ENCODE data around the gene CYP4F22. TPM values are rescaled to one million over a fixed set of nuclear protein-coding genes. Genes with fewer than 3 reads are reported as not detected.
"Not testable (repeated sequence)": the region's sequence is repeated elsewhere in the genome, so short reads cannot be mapped to it uniquely, and the experiment has no call there.

CYP4F22 gene
- total RNA-seq, 1 donor from 2014 or later: not detected

- no peak for DNase-seq (ENCODE audit: low spot score)
Observed at GRCh38 chr19:15570420-15570819, 62.1 kb downstream of the CYP4F22 start.

- DNase-seq (ENCODE audit: low spot score): no peak
Observed at GRCh38 chr19:15575406-15575805, 67.1 kb downstream of the CYP4F22 start.

GRCh38 chr19:15576526-15577156 lies 68.3 kb downstream of the CYP4F22 start:
- no peak for DNase-seq (ENCODE audit: low spot score)

DNA sequence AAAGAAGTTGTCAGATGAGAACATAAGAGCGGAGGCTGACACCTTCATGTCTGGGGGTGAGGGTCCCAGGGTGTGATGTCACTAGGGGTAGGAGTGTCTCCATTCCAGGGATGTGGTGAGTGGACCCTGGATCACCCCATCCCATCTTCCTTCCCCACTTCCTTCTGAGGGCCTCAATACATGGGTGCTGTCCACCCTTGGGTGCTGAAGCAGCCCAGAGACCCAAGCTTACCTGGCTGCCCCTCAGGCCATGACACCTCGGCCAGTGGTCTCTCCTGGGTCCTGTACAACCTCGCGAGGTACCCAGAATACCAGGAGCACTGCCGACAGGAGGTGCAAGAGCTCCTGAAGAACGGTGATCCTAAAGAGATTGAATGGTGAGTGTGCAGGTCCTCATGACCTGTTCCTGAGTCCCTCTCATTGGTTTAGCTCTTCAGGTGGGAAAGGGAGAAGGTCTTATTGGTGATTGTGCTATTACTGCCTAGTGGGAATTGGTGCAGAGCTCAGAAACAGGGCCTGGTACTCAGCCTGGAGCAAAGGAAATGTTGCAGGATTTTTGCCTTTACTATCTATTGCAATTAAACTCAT lies 69.0 kb downstream of the CYP4F22 start:
- no peak for DNase-seq (ENCODE audit: low spot score)

DNA sequence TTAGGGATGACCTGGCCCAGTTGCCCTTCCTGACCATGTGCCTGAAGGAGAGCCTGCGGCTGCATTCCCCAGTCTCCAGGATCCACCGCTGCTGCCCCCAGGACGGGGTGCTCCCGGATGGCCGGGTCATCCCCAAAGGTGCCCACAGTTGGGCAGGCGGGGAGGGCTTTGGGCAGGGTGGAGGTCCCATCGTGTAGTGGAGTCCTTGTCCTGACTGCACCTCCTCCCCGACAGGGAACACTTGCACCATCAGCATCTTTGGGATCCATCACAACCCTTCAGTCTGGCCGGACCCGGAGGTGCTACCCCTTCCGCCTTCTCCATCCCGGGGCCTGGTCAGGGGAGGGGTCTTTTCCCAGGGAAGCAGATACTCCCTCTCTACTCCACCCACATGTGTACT lies 75.0 kb downstream of the CYP4F22 start:
- DNase-seq (ENCODE audit: low spot score): no peak

DNA sequence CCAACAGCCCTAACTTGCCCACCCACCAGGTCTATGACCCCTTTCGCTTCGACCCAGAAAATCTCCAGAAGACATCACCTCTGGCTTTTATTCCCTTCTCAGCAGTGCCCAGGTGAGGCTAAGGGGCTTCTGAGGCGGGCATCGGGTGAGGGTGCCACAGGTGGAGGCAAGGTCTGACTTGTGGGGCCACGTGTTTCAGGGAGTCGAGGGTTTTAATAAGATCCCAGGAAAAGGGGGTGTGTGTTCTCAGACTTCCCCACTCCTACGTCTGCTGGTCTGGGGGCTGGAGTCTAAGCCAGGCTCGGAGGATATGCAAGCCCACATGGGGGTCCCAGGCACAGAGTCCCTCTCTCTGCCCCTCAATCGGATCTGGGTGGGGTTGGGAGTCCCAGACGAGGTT lies 75.8 kb downstream of the CYP4F22 start:
- no peak for DNase-seq (ENCODE audit: low spot score)

DNA sequence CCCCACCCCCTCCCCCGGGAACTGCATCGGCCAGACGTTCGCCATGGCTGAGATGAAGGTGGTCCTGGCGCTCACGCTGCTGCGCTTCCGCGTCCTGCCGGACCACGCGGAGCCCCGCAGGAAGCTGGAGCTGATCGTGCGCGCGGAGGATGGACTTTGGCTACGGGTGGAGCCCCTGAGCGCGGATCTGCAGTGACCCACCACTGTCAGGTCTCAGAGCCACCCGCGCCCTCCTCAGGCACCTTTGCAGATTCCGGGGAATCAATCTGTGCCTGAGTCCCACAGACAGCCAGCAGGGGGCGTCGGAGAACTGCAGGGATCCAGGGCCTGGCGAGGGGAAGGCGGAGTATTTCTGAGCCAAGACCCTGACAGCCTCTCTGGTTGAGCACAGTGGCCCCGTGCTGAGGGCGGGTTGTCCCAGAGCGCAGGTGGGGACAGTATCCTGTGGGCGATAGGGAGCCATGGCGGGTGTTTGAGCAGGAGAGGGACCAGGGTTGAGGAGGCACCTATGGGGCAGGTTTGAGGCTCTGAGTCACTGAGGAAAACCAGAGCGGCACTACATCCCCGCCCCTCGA lies 76.3 kb downstream of the CYP4F22 start:
- DNase-seq (ENCODE audit: low spot score): peak; percentile 52

GRCh38 chr19:15587663-15588062 lies 79.3 kb downstream of the CYP4F22 start:
- DNase-seq (ENCODE audit: low spot score): no peak

- DNase-seq (ENCODE audit: low spot score): no peak
Observed at GRCh38 chr19:15588265-15588664, 79.9 kb downstream of the CYP4F22 start.

- DNase-seq (ENCODE audit: low spot score): no peak
Observed at GRCh38 chr19:15589760-15590451, 81.6 kb downstream of the CYP4F22 start.

- DNase-seq (ENCODE audit: low spot score): no peak
Observed at GRCh38 chr19:15591796-15592195, 83.5 kb downstream of the CYP4F22 start.

DNA sequence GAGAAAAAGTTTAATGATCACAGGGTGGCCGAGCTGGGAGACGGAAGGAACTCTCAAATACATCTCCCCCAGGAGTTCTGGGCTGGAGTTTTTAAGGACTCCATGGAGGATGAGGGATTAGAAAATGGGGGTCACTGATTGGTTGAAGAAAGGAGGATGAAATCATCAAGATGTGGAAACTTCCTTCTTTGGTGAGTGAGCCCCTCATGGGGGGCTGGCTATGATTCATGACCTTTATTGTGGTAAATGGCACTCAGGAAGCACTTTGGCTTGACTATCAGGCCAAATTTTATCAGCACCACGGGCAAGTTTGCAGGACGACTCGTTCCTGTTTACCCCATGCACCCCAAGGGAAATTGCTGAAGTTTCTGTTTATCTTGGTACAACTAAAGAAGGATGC lies 84.2 kb downstream of the CYP4F22 start:
- DNase-seq (ENCODE audit: low spot score): not testable (repeated sequence)

GRCh38 chr19:15593766-15594165 lies 85.4 kb downstream of the CYP4F22 start:
- not testable (repeated sequence) for DNase-seq (ENCODE audit: low spot score)

GRCh38 chr19:15595069-15595468 lies 86.7 kb downstream of the CYP4F22 start:
- DNase-seq (ENCODE audit: low spot score): no peak

Other genes starting within 250 kb of the CYP4F22 start
- 8.2 TPM for gene BRD4, start 176.0 kb upstream of the CYP4F22 start, total RNA-seq (ENCODE audit: insufficient read depth, low replicate concordance)
- gene AKAP8, start 128.7 kb upstream of the CYP4F22 start, total RNA-seq (ENCODE audit: insufficient read depth, low replicate concordance): 23.8 TPM
- 28.4 TPM for gene AKAP8L, start 89.5 kb upstream of the CYP4F22 start, total RNA-seq (ENCODE audit: insufficient read depth, low replicate concordance)
- gene WIZ, start 58.6 kb upstream of the CYP4F22 start, total RNA-seq (ENCODE audit: insufficient read depth, low replicate concordance): 6.0 TPM
- gene RASAL3, start 44.0 kb upstream of the CYP4F22 start, total RNA-seq (ENCODE audit: insufficient read depth, low replicate concordance): 1.4 TPM
- gene PGLYRP2, start 29.0 kb upstream of the CYP4F22 start, total RNA-seq (ENCODE audit: insufficient read depth, low replicate concordance): not detected
- gene CYP4F8, start 106.7 kb downstream of the CYP4F22 start, total RNA-seq (ENCODE audit: insufficient read depth, low replicate concordance): 5.3 TPM
- gene CYP4F3, start 132.4 kb downstream of the CYP4F22 start, total RNA-seq (ENCODE audit: insufficient read depth, low replicate concordance): 0.96 TPM
- 9.6 TPM for gene CYP4F12, start 164.6 kb downstream of the CYP4F22 start, total RNA-seq (ENCODE audit: insufficient read depth, low replicate concordance)
- 1.9 TPM for gene OR10H2, start 219.5 kb downstream of the CYP4F22 start, total RNA-seq (ENCODE audit: insufficient read depth, low replicate concordance)
- gene OR10H3, start 229.5 kb downstream of the CYP4F22 start, total RNA-seq (ENCODE audit: insufficient read depth, low replicate concordance): not detected

Data from umbilical cord (tissue), 2 donors.